ENCODE data around the gene PRKD1.

DNA sequence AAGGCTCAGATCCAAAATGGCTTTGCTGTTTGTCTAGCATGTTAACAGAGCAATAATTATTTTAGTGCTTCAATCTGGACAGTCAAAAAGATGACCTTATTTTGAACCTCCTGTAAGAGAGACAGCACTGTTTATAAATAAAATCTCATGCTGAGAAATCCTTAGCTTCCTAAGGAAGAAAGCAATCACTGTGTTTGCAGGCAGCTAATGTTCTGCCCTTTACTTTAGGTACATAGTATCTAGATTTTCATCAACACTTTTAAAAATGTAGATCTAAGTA lies 105.3 kb downstream of the PRKD1 start:
- TF ChIP-seq ZFP36L1 (CRISPR knock-in tag; IDR thresholded peaks at IDR 0.05) (no peak), ZFP36 (IDR thresholded peaks at IDR 0.05; ENCODE audit: borderline replicate concordance, low read depth, low read length, partially characterized antibody) (no peak), GABPA (IDR thresholded peaks at IDR 0.05; ENCODE audit: low read depth, low read length) (no peak), GABPA (CRISPR knock-in tag; IDR thresholded peaks at IDR 0.05; ENCODE audit: low read depth) (no peak), NONO (IDR thresholded peaks at IDR 0.05) (no peak), NONO (CRISPR knock-in tag; conservative IDR thresholded peaks at IDR 0.05) (no peak), BHLHE40 (IDR thresholded peaks at IDR 0.05; ENCODE audit: low read length) (no peak), NBN (conservative IDR thresholded peaks at IDR 0.05) (no peak), CEBPB (IDR thresholded peaks at IDR 0.05; ENCODE audit: borderline replicate concordance, low read depth, low read length) (no peak), POLR2A (IDR thresholded peaks at IDR 0.05; ENCODE audit: insufficient read depth in 1 of 2, low read depth in 2 of 2, low read length in 2 of 2) (no peak), ZNF737 (CRISPR knock-in tag; IDR thresholded peaks at IDR 0.05; ENCODE audit: borderline replicate concordance) (no peak), POLR2AphosphoS5 (IDR thresholded peaks at IDR 0.05; ENCODE audit: low read depth, low read length) (no peak), ZC3H13 (CRISPR knock-in tag; IDR thresholded peaks at IDR 0.05) (no peak), JUND (CRISPR knock-in tag; IDR thresholded peaks at IDR 0.05) (no peak)
- TF ChIP-seq, protein P1, sequence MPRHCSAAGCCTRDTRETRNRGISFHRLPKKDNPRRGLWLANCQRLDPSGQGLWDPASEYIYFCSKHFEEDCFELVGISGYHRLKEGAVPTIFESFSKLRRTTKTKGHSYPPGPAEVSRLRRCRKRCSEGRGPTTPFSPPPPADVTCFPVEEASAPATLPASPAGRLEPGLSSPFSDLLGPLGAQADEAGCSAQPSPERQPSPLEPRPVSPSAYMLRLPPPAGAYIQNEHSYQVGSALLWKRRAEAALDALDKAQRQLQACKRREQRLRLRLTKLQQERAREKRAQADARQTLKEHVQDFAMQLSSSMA (CRISPR knock-in tag; IDR thresholded peaks at IDR 0.05), result no peak
- TF ChIP-seq, protein P2, sequence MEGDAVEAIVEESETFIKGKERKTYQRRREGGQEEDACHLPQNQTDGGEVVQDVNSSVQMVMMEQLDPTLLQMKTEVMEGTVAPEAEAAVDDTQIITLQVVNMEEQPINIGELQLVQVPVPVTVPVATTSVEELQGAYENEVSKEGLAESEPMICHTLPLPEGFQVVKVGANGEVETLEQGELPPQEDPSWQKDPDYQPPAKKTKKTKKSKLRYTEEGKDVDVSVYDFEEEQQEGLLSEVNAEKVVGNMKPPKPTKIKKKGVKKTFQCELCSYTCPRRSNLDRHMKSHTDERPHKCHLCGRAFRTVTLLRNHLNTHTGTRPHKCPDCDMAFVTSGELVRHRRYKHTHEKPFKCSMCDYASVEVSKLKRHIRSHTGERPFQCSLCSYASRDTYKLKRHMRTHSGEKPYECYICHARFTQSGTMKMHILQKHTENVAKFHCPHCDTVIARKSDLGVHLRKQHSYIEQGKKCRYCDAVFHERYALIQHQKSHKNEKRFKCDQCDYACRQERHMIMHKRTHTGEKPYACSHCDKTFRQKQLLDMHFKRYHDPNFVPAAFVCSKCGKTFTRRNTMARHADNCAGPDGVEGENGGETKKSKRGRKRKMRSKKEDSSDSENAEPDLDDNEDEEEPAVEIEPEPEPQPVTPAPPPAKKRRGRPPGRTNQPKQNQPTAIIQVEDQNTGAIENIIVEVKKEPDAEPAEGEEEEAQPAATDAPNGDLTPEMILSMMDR (CRISPR knock-in tag; IDR thresholded peaks at IDR 0.05), result no peak

Measured in HepG2 (cell line).